Stomach (tissue), 4 donors: ENCODE data around the gene OR8D2.

ENCODE experiments used
- CTCF ChIP-seq, 7 experiments: fragments of 450-650 bp in 4 of 7; fragments of 200-600 bp in 3 of 7; sonication (generic) in 3 of 7; IDR thresholded peaks; one replicate each; pipeline ENCODE4 v1.5.1; 2016 to 2019; ENCODE audit warnings: antibody characterized with exemption in 7 of 7, control low read depth in 2 of 7, mild to moderate bottlenecking in 1 of 7
- EP300 ChIP-seq: sonication (generic); formaldehyde crosslinking; IDR thresholded peaks from one replicate; pipeline ENCODE4 v1.6.1; 2017; ENCODE audit warnings: antibody characterized with exemption
- POLR2A ChIP-seq, 4 donors: fragments of 450-650 bp; IDR thresholded peaks; one replicate each; pipeline ENCODE4 v1.6.1; 2016; ENCODE audit warnings: antibody characterized with exemption in 4 of 4, control low read depth in 2 of 4, mild to moderate bottlenecking in 1 of 4, moderate library complexity in 1 of 4

GRCh38 chr11:124331873-124332272, 11.9 kb upstream of the OR8D2 start:
- no peak for TF ChIP-seq CTCF (IDR thresholded peaks at IDR 0.05)
- no peak for TF ChIP-seq POLR2A (IDR thresholded peaks at IDR 0.05)
- TF ChIP-seq EP300: no peak
